GM06990 (cell line): ENCODE measurements around the gene DMD.

Experiments used
- DNase-seq: peaks from one replicate; pipeline ENCODE4 v3.0.0-alpha.2; 2011; ENCODE audit not compliant: insufficient read length; ENCODE audit errors: extremely low read depth
- H3K27me3 ChIP-seq: replicated peaks from 2 replicates; pipeline ENCODE4 v1.6.0; 2011; ENCODE audit warnings: low read length; ENCODE audit not compliant: control insufficient read depth, insufficient read depth
- H3K36me3 ChIP-seq: 2 replicates; pipeline ENCODE4 v1.5.1; 2011; ENCODE audit warnings: low read length; ENCODE audit not compliant: control insufficient read depth, insufficient read depth
- H3K4me3 ChIP-seq: replicated peaks from 2 replicates; pipeline ENCODE4 v1.5.1; 2011; ENCODE audit warnings: low read depth, mild to moderate bottlenecking, control low read depth, low read length
- CTCF ChIP-seq: IDR thresholded peaks from 2 replicates; pipeline ENCODE4 v1.5.1; 2011; ENCODE audit warnings: low read length, control low read depth, mild to moderate bottlenecking, inconsistent platforms; ENCODE audit not compliant: insufficient read depth, poor library complexity, severe bottlenecking

The DMD gene

GRCh38 chrX:31665454-31665853 is 1545.9 kb downstream of the DMD start:
- TF ChIP-seq CTCF = no peak
- H3K27me3 ChIP-seq = no peaks in the 10 kb centered on the region
- no peak overlapping the region for H3K4me3 ChIP-seq
- H3K36me3 ChIP-seq = no peaks in the 10 kb centered on the region
- no peak for DNase-seq

- no peak overlapping the region for H3K4me3 ChIP-seq
- no peak for DNase-seq
- TF ChIP-seq CTCF = no peak
- no peaks in the 10 kb centered on the region for H3K36me3 ChIP-seq
- H3K27me3 ChIP-seq = no peaks in the 10 kb centered on the region
Observed at GRCh38 chrX:31663172-31663571, 1548.2 kb downstream of the DMD start.

- H3K4me3 ChIP-seq = no peak overlapping the region
- no peaks in the 10 kb centered on the region for H3K36me3 ChIP-seq
- no peak for DNase-seq
- TF ChIP-seq CTCF = no peak
- H3K27me3 ChIP-seq = no peaks in the 10 kb centered on the region
Observed at GRCh38 chrX:31661280-31661810, 1550.0 kb downstream of the DMD start.

GRCh38 chrX:31658360-31658759 is 1553.0 kb downstream of the DMD start:
- DNase-seq = peak; percentile 8

GRCh38 chrX:31656013-31656412 is 1555.3 kb downstream of the DMD start:
- no peak for DNase-seq
- TF ChIP-seq CTCF = no peak
- H3K36me3 ChIP-seq = no peaks in the 10 kb centered on the region
- H3K4me3 ChIP-seq = no peak overlapping the region
- no peaks in the 10 kb centered on the region for H3K27me3 ChIP-seq

More at GRCh38 chrX:31658360-31658759, 1553.0 kb downstream of the DMD start:
- Histone ChIP-seq H3K36me3 (no peaks in the 10 kb centered on the region), H3K4me3 (no peak overlapping the region), H3K27me3 (no peaks in the 10 kb centered on the region)
- peak; percentile 51 for TF ChIP-seq CTCF

- no peak overlapping the region for H3K4me3 ChIP-seq
- TF ChIP-seq CTCF = no peak
- no peak for DNase-seq
- H3K27me3 ChIP-seq = no peaks in the 10 kb centered on the region
- no peaks in the 10 kb centered on the region for H3K36me3 ChIP-seq
Observed at GRCh38 chrX:31653422-31653821, 1557.9 kb downstream of the DMD start.
